ENCODE measurements around the gene RNASE8.

DNA sequence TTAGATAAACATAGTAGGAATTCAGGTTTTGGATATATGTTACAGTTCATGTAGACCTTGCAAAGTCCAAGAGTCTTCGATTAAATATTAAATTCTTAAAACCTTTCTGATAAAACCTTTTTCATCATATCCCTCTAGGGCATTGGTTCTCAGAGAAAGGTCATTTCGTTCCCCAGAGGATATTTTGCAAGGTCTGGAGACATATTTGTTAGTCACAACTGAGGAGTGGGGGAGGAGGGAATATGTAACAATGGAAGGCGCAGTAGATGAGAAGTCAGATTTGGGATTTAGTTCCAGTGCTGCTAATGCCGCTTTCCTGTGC, 48.5 kb downstream of the RNASE8 start:
- no peak for TF ChIP-seq EZH2 (IDR thresholded peaks at IDR 0.05; ENCODE audit: borderline replicate concordance, control insufficient read depth, low read depth, low read length)
- TF ChIP-seq YY1 (IDR thresholded peaks at IDR 0.05; ENCODE audit: low read depth, low read length): no peak
- no peak for TF ChIP-seq CTCF (IDR thresholded peaks at IDR 0.05 in 2 of 3, conservative IDR thresholded peaks at IDR 0.05 in 1 of 3; ENCODE audit: control insufficient read depth in 2 of 3, extremely low read depth in 1 of 3, insufficient read depth in 1 of 3, low read depth in 3 of 3, low read length in 3 of 3)
- TF ChIP-seq NFIC (IDR thresholded peaks at IDR 0.05; ENCODE audit: low read depth, low read length): no peak

Measured in GM12878 (cell line).